GM12878 (cell line): ENCODE data around the gene NPBWR2.

Experiments
- ELK1 ChIP-seq: IDR thresholded peaks from 2 replicates; pipeline ENCODE4 v1.6.1; 2012; ENCODE audit warnings: low read depth, low read length, improper control_type of control experiment
- SREBF1 ChIP-seq: IDR thresholded peaks from 2 replicates; pipeline ENCODE4 v1.6.1; 2012; ENCODE audit warnings: mild to moderate bottlenecking, low read length
- YY1 ChIP-seq: IDR thresholded peaks from 2 replicates; pipeline ENCODE4 v1.6.1; 2011; ENCODE audit warnings: low read depth, mild to moderate bottlenecking, low read length
- ZBTB33 ChIP-seq: fragments of 450-650 bp; IDR thresholded peaks from 2 replicates; pipeline ENCODE4 v1.6.1; 2017; ENCODE audit warnings: mild to moderate bottlenecking

- TF ChIP-seq YY1 = no peak
- TF ChIP-seq ELK1 = no peak
- no peak for TF ChIP-seq SREBF1
- TF ChIP-seq ZBTB33 = no peak
These were observed 8.7 kb upstream of the NPBWR2 start for GRCh38 chr20:64116016-64116415.
